Activated CD4-positive, alpha-beta T cell treated with anti-CD3 and anti-CD28 coated beads, Interleukin-2, amount 10 ng/mL, durations not matched to agents 24 days and 14 days (primary cell): ENCODE data around the gene TRIM62. TPM values are rescaled to one million over a fixed set of nuclear protein-coding genes. Genes with fewer than 3 reads are reported as not detected.

ENCODE experiments used
- DNase-seq: peaks from one replicate; pipeline ENCODE4 v3.0.0; 2022
- H3K27ac Mint-ChIP-seq: one replicate; pipeline ENCODE4 v1.8.0; 2022; ENCODE audit warnings: mild to moderate bottlenecking, mixed read lengths
- H3K27me3 Mint-ChIP-seq: one replicate; pipeline ENCODE4 v1.8.0; 2022; ENCODE audit warnings: mixed read lengths
- H3K36me3 Mint-ChIP-seq: one replicate; pipeline ENCODE4 v1.8.0; 2022; ENCODE audit warnings: low read depth, mild to moderate bottlenecking, mixed read lengths
- H3K4me1 Mint-ChIP-seq: one replicate; pipeline ENCODE4 v1.8.0; 2021; ENCODE audit warnings: mixed read lengths
- H3K4me3 Mint-ChIP-seq: one replicate; pipeline ENCODE4 v1.8.0; 2022; ENCODE audit warnings: mild to moderate bottlenecking, moderate library complexity, mixed read lengths
- H3K9me3 Mint-ChIP-seq: one replicate; pipeline ENCODE4 v1.8.0; 2021; ENCODE audit warnings: mixed read lengths
- intact Hi-C: fragments of 100-400 bp; cut with micrococcal nuclease; formaldehyde crosslinking; loops from one replicate; pipeline ENCODE4 v1.15.1; 2023
- total RNA-seq: library from RNA; stranded (reverse); gene quantifications from 2 replicates; pipeline ENCODE4 v1.2.3, GENCODE V29; 2022

Gene TRIM62
- total RNA-seq, 1 donor from 2014 or later = 3.1 TPM

DNA sequence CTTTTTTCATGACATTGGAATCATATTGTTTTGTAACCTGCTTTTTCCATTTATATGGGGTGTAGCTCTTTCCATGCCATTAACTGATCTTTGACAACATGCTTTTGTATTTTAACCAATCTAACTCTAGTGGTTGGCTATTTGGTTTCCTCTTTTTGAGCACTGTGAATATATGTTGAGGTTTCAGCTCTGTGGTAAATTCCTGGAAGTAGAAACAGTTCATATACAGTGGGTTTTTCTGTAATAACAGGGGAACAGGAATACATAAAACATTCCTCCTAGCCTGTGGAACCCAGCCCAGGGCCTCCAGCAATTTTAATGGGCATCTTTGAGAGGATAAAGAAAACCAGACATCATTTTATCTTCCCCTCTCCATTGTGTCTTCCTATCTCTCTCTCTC, 83.5 kb downstream of the TRIM62 start:
- intact Hi-C loops = loop anchor here (5.0 to 10.0 kb wide), 2 partner anchors 281 to 376 kb away; partner anchors contain the start of genes S100PBP, YARS1 and ZSCAN20
- H3K4me3 Mint-ChIP-seq = peak overlapping the region; percentile 85
- peaks cover 7% of the 10 kb centered on the region for H3K36me3 Mint-ChIP-seq
- H3K9me3 Mint-ChIP-seq = no peaks in the 10 kb centered on the region
- H3K27ac Mint-ChIP-seq = peak overlapping the region; percentile 97
- peaks cover 57% of the 10 kb centered on the region for H3K4me1 Mint-ChIP-seq
- no peak for DNase-seq
- no peaks in the 10 kb centered on the region for H3K27me3 Mint-ChIP-seq

DNA sequence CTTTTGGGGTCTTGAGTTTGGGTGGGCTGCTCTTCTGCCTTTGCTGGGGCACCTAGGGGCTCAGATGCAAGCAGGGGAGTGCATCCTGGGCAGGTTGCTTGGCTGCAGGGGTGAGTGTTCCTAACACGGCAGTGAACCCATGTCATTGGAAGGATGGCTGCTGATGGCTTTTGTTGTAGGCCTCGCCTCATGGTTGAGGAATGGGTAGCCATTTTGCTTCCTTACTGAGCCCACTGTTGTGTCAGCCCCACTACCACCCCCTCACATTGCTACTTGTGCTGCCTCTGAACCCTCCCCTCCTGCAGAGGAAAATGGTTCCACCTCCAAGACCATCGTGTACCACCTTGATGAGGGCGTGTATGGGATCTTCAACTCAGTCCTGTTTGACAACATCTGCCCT, 84.1 kb downstream of the TRIM62 start:
- Mint-ChIP-seq H3K4me3 (no peak overlapping the region), H3K27ac (peak overlapping the region; percentile 59), H3K36me3 (peaks cover 1% of the 10 kb centered on the region), H3K9me3 (no peaks in the 10 kb centered on the region), H3K27me3 (no peaks in the 10 kb centered on the region), H3K4me1 (peaks cover 57% of the 10 kb centered on the region)
- intact Hi-C loops = loop anchor here (5.0 to 10.0 kb wide), 2 partner anchors 280 to 377 kb away; partner anchors contain the start of genes S100PBP, YARS1 and ZSCAN20
- DNase-seq = no peak

DNA sequence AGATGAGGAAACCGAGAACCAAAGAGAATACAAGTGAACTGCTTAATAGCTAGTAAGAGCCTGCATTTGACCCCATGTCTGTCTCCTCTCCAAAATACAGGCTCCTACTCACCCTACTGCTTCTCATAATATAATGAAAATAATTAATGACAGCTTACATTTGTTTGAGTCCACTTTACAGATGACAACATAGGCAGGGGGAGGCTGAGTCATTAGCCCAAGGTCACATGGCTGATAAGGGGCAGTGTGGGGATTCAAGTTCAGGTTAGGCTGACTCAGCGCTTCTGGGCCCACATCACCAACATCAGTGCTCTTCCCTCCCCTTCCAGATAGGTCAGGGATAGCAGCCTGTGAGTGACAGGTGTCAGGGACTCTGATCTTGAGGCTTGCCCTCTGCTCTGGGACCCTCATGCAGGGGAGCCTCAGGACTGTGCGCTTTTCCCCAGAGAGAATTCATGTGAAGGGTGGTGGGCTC, 84.7 kb downstream of the TRIM62 start:
- Mint-ChIP-seq H3K4me3 (no peak overlapping the region), H3K27me3 (no peaks in the 10 kb centered on the region), H3K36me3 (peaks cover 1% of the 10 kb centered on the region), H3K9me3 (no peaks in the 10 kb centered on the region), H3K4me1 (peaks cover 59% of the 10 kb centered on the region), H3K27ac (peak overlapping the region; percentile 30)
- DNase-seq = no peak
- intact Hi-C loops = loop anchor here (5.0 to 10.0 kb wide), 2 partner anchors 280 to 378 kb away; partner anchors contain the start of genes S100PBP, YARS1 and ZSCAN20

DNA sequence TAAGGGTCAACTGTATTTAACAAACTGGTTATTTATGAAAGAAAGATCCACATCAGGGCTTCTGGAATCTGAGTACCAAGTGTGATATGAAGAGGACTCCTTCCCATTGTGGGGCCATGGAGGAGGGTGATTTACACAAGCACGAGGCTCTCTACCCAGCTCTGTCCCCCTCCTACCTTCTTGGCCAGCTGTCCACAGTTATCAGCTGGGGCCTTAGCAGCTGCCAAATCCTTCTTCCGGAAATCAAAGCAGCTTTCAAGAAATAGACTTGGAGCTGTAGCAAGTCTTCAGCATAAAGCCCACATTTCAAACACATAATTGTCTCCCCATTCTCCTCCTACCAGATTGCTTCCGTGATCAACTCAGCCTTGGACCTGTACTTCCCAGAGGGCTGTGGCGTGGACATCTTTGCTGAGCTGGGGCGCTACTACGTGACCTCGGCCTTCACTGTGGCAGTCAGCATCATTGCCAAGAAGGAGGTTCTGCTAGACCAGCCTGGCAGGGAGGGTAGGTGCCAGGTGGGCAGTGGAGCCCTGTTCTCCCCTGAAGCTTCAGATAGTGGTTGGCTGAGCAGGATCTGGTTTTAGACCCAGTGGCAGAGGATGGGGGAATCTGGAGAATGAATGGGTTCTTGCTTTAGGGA, 85.4 kb downstream of the TRIM62 start:
- intact Hi-C loops = loop anchor here (5.0 to 10.0 kb wide), 2 partner anchors 279 to 378 kb away; partner anchors contain the start of genes S100PBP, YARS1 and ZSCAN20
- Mint-ChIP-seq H3K36me3 (peaks cover 1% of the 10 kb centered on the region), H3K27ac (no peak overlapping the region), H3K4me3 (no peak overlapping the region), H3K9me3 (no peaks in the 10 kb centered on the region), H3K27me3 (no peaks in the 10 kb centered on the region), H3K4me1 (peaks cover 61% of the 10 kb centered on the region)
- DNase-seq = no peak

Other genes starting within 250 kb of the TRIM62 start
- gene RNF19B, start 217.2 kb downstream of the TRIM62 start, total RNA-seq = 44.5 and 46.8 TPM in 2 replicates
- 424 and 429 TPM in 2 replicates for gene AK2, start 145.2 kb downstream of the TRIM62 start, total RNA-seq
- gene AZIN2, start 100.9 kb downstream of the TRIM62 start, total RNA-seq = 1.3 and 1.4 TPM in 2 replicates
- gene ZNF362, start 74.4 kb upstream of the TRIM62 start, total RNA-seq = 12.9 and 13.3 TPM in 2 replicates
- not detected in 2 replicates for gene A3GALT2, start 139.1 kb upstream of the TRIM62 start, total RNA-seq
- 32.4 and 34.2 TPM in 2 replicates for gene PHC2, start 249.1 kb upstream of the TRIM62 start, total RNA-seq